Stimulated activated CD8-positive, alpha-beta memory T cell treated with anti-CD3 and anti-CD28 coated beads, Interleukin-4, amount 100 ng/mL, for 1 hour (primary cell): Measurements from ENCODE around the gene NPTN.

Source experiments
- DNase-seq, 2 donors: peaks; one replicate each; pipeline ENCODE4 v3.0.0-alpha.2; 2020; ENCODE audit warnings: low read depth in 2 of 2, low spot score in 1 of 2

Gene NPTN

DNA sequence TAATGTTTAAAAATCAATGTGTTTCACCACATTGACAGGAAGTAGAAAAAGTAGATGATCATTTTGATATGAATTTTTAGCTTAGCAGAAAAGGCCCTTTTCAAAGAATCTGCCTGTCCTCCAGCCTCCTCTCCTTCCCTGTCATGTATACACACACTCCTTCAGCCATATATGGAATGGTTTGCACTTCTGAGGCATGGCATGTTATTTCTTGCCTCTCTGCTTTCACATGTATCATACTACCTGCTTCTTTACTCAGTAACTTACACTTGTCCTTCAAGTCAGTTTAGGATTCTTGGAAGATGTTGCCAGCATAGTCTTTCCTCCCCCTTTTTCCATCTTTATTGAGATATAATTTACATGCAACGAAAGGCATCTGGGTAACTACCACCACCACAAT lies 111.2 kb downstream of the NPTN start:
- DNase-seq: no peak

DNA sequence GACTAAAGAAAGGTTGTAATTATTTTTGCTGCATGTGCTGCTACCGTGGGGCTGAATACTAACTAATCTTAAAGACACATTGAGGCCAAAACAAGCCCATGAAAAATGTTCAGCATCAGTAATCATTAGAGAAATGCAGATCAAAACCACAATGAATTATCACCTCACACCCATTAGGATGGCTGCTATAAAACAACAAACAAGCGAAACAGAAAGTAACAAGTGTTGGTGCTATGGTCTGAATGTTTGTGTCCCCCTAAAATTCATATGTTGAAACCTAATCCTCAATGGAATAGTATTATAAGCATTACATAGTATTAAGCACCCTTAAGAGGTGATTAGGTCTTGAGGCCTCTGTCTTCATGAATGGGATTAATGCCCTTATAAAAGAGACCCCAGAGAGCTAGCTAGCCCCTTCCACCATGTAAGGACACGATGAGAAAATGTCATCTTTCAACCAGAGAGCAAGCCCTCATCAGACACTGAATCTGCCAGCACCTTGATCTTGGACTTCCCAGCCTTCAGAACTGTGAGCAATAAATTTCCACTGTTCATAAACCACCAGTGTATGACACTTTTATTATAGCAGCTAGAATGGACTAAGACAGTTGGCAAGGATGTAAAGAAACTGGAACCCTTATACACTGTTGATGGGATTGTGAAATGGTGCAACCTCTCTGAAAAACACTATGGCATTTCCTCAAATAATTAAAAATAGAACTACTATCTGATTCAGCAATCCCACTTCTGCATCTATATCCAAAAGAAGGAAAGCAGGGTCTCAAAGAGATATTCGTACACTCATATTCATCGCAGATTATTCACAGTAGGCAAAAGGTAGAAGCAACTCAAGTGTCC lies 114.1 kb downstream of the NPTN start:
- DNase-seq: no peak

GRCh38 chr15:73518180-73518862 lies 114.9 kb downstream of the NPTN start:
- DNase-seq: no peak

GRCh38 chr15:73517566-73517965 lies 115.6 kb downstream of the NPTN start:
- DNase-seq: no peak

DNA sequence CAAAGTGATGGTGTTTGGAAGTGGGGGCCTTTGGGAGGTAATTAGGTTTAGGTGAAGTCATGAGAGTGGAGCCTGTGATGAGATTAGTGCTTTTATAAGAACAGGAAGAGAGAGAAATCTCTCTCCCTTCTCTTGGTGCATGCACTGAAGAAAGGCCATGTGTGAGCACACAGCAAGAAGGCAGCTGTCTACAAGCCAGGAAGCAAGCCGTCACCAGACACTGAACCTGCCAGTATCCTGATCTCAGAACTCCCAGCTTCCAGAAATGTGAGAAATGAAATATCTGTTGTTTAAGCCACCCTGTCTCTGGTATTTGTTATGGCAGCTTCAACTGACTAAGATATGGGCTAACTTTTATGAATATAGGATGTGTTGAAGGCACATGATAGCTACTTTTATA lies 117.7 kb downstream of the NPTN start:
- no peak for DNase-seq
